ENCODE results near the gene CFAP70.

The CFAP70 gene

DNA sequence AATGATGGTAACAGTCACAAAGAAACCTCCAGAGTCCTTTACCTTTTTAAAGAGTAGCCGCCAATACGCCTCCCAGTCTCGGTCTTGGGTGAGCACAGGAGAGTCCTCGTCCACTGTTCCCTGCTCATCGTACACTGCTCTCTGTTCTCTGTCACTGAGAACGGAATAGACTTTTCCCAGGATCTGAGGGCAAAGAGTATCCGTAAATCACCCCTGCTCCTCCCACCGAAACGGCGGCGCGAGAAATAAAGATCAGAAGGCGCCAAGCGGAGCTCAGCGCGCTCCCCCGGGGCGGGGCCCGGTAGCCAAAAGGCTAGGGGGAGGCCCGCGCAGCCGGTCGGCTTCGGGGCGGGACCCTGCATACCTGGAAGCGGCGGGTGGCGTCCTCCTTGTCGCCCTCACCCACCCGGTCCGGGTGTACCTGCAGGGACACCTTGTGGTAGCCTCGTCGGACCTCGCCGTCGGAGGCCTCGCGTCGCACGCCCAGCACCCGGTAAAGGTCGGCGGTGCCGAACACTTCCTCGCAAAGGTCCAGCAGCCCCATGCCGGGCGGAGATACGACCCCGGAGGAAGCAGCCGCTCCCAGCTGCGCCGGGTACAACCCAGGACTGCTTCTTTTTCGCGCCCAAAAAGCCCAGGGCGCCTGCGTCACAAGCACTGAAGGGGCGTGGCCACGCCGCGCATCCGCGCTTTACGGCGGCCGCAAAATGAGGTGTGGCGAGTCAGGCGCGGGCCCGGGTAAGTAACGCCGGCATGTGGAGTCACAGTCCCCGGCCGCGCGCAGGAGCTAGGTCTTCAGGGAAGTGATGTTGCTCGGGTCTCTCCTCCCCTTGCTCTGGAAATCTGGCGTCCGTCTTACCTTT, 111.8 kb downstream of the CFAP70 start, which contains the start of gene DNAJC9:
Gene DNAJC9 (minus strand): TSS at position 610 of the 863 bp plus-strand sequence. CDS start 66 bp downstream, at position 544.
- H3K9me3 ChIP-seq: no peaks in the 10 kb centered on the region
- peak within 1 kb of the TSS; percentile 75 for H3K27ac ChIP-seq
- H3K36me3 ChIP-seq: peaks cover 13% of the 10 kb centered on the region
- H3K4me1 ChIP-seq (ENCODE audit: control insufficient read depth in 1 of 2, insufficient read depth in 1 of 2, low read depth in 1 of 2, low read length in 1 of 2): peaks cover 20 to 22% of the 10 kb centered on the region in 2 experiments
- peak; percentile 36 for TF ChIP-seq CTCF (IDR thresholded peaks at IDR 0.05)
- no peaks in the 10 kb centered on the region for H3K27me3 ChIP-seq
- peak within 1 kb of the TSS; percentile 83 to 84 for H3K4me3 ChIP-seq (ENCODE audit: low read depth in 1 of 2, low read length in 1 of 2)

DNA sequence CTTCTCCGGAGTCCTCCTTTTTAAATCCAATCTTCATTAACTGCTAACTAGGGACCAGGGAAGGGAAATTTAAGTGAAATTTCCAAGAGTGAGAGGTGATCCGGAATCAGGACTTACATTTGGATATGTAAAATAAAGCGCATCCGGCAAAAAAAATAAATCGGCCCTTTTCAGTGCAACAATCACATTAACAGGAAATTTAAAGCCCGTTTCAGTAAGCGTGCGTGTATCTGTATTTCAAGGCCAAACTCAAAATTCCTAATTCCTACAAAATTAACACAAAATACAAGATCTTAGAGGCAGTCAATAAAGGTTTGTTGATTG, 112.4 kb downstream of the CFAP70 start:
- peaks cover 16 to 17% of the 10 kb centered on the region in 2 experiments for H3K4me1 ChIP-seq (ENCODE audit: control insufficient read depth in 1 of 2, insufficient read depth in 1 of 2, low read depth in 1 of 2, low read length in 1 of 2)
- no peaks in the 10 kb centered on the region for H3K27me3 ChIP-seq
- TF ChIP-seq CTCF (IDR thresholded peaks at IDR 0.05): no peak
- no peaks in the 10 kb centered on the region for H3K9me3 ChIP-seq
- H3K36me3 ChIP-seq: peaks cover 18% of the 10 kb centered on the region
- H3K4me3 ChIP-seq (ENCODE audit: low read depth in 1 of 2, low read length in 1 of 2): peak overlapping the region; percentile 83 to 84
- peak overlapping the region; percentile 75 for H3K27ac ChIP-seq

DNA sequence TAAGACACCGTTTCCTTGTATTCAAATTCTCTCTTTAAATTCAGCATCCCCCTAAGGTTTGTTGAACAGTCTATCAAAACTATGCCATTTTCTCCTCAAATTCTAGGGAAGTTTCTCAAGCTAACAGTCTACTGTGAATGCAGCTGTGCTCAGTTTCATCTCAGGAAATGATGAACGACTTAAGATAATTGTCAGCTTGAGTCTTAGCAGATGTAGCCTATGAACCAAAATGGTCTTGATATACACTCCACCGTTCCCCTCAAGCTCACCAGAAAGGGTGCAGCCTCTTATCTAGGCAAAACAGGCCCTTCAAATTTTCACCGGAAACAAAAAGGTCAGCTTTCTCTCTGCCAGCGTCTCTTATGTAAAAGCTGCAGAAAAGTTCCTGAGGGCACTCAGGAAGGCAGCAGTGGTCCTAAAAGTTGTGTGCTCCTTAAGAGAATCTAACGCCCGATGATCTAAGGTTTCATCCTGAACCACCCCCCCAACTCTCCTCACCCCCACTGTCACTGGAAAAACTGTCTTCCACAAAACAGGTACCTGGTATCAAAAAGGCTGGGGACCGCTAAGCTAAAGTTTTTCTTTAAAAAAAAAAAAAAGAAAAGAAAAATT, 113.7 kb downstream of the CFAP70 start:
- H3K27ac ChIP-seq: no peak overlapping the region
- H3K36me3 ChIP-seq: peaks cover 32% of the 10 kb centered on the region
- peaks cover 16 to 17% of the 10 kb centered on the region in 2 experiments for H3K4me1 ChIP-seq (ENCODE audit: control insufficient read depth in 1 of 2, insufficient read depth in 1 of 2, low read depth in 1 of 2, low read length in 1 of 2)
- H3K4me3 ChIP-seq (ENCODE audit: low read depth in 1 of 2, low read length in 1 of 2): no peak overlapping the region
- H3K27me3 ChIP-seq: no peaks in the 10 kb centered on the region
- TF ChIP-seq CTCF (IDR thresholded peaks at IDR 0.05): no peak
- H3K9me3 ChIP-seq: no peaks in the 10 kb centered on the region

- TF ChIP-seq CTCF (IDR thresholded peaks at IDR 0.05): no peak
These were observed 118.8 kb downstream of the CFAP70 start for GRCh38 chr10:73239908-73240307.

DNA sequence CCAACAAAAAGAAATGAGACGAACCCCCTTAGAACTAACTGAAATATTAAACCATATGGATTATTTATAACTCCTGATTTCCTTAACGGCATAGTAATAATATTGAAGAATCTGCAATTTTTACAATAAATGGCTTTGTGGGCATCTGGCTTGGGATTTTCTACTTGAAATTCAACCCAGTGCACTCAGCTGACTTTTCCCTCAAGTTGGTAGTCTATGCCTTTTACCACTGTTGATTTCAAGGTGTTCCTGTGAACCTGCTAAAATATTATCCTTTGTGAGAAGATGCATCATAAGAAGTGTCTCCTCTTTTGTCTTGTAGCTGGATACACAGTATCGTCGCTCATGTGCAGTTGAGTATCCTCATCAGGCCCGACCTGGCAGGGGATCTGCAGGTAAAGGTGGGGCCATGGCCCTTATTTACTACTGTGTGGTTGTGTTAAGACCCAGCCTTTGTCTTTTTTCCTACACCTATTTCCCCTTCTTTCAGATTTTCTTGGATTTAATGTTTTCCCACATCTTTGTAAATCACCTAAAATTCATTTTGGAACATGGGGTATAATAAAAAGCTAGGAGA, 119.6 kb downstream of the CFAP70 start:
- no peaks in the 10 kb centered on the region for H3K4me1 ChIP-seq (ENCODE audit: control insufficient read depth in 1 of 2, insufficient read depth in 1 of 2, low read depth in 1 of 2, low read length in 1 of 2)
- H3K9me3 ChIP-seq: no peaks in the 10 kb centered on the region
- no peak for TF ChIP-seq CTCF (IDR thresholded peaks at IDR 0.05)
- H3K27me3 ChIP-seq: no peaks in the 10 kb centered on the region
- H3K4me3 ChIP-seq (ENCODE audit: low read depth in 1 of 2, low read length in 1 of 2): no peak overlapping the region
- peaks cover 74% of the 10 kb centered on the region for H3K36me3 ChIP-seq
- no peak overlapping the region for H3K27ac ChIP-seq

More at GRCh38 chr10:73239908-73240307, 118.8 kb downstream of the CFAP70 start:
- no peaks in the 10 kb centered on the region for H3K27me3 ChIP-seq
- peaks cover 66% of the 10 kb centered on the region for H3K36me3 ChIP-seq
- H3K27ac ChIP-seq: no peak overlapping the region
- H3K4me3 ChIP-seq (ENCODE audit: low read depth in 1 of 2, low read length in 1 of 2): no peak overlapping the region
- no peaks in the 10 kb centered on the region for H3K4me1 ChIP-seq (ENCODE audit: control insufficient read depth in 1 of 2, insufficient read depth in 1 of 2, low read depth in 1 of 2, low read length in 1 of 2)
- no peaks in the 10 kb centered on the region for H3K9me3 ChIP-seq
